Measurements from ENCODE around the gene RRP15.

Gene RRP15

GRCh38 chr1:218339267-218339831, 54.3 kb downstream of the RRP15 start:
- no peak for DNase-seq (ENCODE audit: low read depth in 2 of 2)

- DNase-seq (ENCODE audit: low read depth in 2 of 2): no peak
Measured at GRCh38 chr1:218341325-218341724, 56.2 kb downstream of the RRP15 start.

- no peak for DNase-seq (ENCODE audit: low read depth in 2 of 2)
Measured at GRCh38 chr1:218342091-218342490, 57.0 kb downstream of the RRP15 start.

- peak in 1 of 2 donors; percentile 2 for DNase-seq (ENCODE audit: low read depth in 2 of 2)
Measured at GRCh38 chr1:218344814-218345672, 60.0 kb downstream of the RRP15 start, which contains the start of gene TGFB2. TSS of gene TGFB2 (plus strand) at chr1:218345336. CDS start at chr1:218346702, 1,366 bp downstream.

GRCh38 chr1:218345673-218346390, 60.7 kb downstream of the RRP15 start:
- DNase-seq (ENCODE audit: low read depth in 2 of 2): peak in 1 of 2 donors; percentile 5

- DNase-seq (ENCODE audit: low read depth in 2 of 2): no peak
Measured at GRCh38 chr1:218346391-218347204, 61.5 kb downstream of the RRP15 start.

GRCh38 chr1:218347336-218347722, 62.2 kb downstream of the RRP15 start:
- no peak for DNase-seq (ENCODE audit: low read depth in 2 of 2)

- DNase-seq (ENCODE audit: low read depth in 2 of 2): no peak
Measured at GRCh38 chr1:218347723-218348627, 62.9 kb downstream of the RRP15 start.

- no peak for DNase-seq (ENCODE audit: low read depth in 2 of 2)
Measured at GRCh38 chr1:218348628-218349071, 63.6 kb downstream of the RRP15 start.

- DNase-seq (ENCODE audit: low read depth in 2 of 2): no peak
Measured at GRCh38 chr1:218349348-218350034, 64.4 kb downstream of the RRP15 start.

- DNase-seq (ENCODE audit: low read depth in 2 of 2): no peak
Measured at GRCh38 chr1:218350035-218350525, 65.0 kb downstream of the RRP15 start.

GRCh38 chr1:218350801-218351266, 65.7 kb downstream of the RRP15 start:
- no peak for DNase-seq (ENCODE audit: low read depth in 2 of 2)

GRCh38 chr1:218351391-218352074, 66.4 kb downstream of the RRP15 start:
- peak in 1 of 2 donors; percentile 15 for DNase-seq (ENCODE audit: low read depth in 2 of 2)

GRCh38 chr1:218352075-218352438, 67.0 kb downstream of the RRP15 start:
- no peak for DNase-seq (ENCODE audit: low read depth in 2 of 2)

GRCh38 chr1:218353656-218354055, 68.6 kb downstream of the RRP15 start:
- DNase-seq (ENCODE audit: low read depth in 2 of 2): no peak

- no peak for DNase-seq (ENCODE audit: low read depth in 2 of 2)
Measured at GRCh38 chr1:218355278-218355677, 70.2 kb downstream of the RRP15 start.

- DNase-seq (ENCODE audit: low read depth in 2 of 2): no peak
Measured at GRCh38 chr1:218357211-218357892, 72.3 kb downstream of the RRP15 start.

- no peak for DNase-seq (ENCODE audit: low read depth in 2 of 2)
Measured at GRCh38 chr1:218357893-218358232, 72.8 kb downstream of the RRP15 start.

All from stimulated activated CD4-positive, alpha-beta T cell treated with anti-CD3 and anti-CD28 coated beads, Interleukin-15, amount 100 ng/mL, for 48 hours (primary cell).